ENCODE data around the gene PSMA4.
A peak's percentile ranks its signal among the peaks of the same experiment; 100 is the strongest.
"Not testable (repeated sequence)": the region's sequence is repeated elsewhere in the genome, so short reads cannot be mapped to it uniquely, and the experiment has no call there.

Gene PSMA4

DNA sequence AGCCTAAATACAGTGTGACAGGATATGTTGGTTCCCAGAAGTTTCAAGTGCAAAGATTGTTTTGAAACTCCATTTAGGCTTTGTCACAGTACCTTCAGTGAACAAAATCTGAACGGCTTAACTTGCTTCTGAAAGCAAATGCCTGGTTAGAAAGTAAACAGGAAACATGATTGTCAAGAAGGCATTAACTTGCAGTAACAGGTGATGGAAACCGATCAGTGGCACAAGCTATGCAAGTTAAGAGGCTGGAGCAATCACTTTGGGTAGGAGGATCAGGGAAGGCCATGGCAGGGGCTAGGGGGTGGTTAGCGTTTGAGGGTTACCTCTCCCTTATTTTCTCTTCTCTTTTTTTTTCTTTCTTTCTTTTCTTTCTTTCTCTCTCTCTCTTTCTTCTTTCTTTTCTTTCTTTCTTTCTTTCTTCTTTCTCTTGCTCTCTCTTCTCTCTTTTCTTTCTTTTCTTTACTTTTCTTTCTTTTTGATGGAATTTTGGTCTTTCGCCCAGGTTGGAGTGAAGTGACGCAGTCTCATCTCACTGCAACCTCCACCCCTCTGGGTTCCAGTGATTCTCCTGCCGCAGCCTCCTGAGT lies 30.4 kb upstream of the PSMA4 start:
- TF ChIP-seq, protein P1, sequence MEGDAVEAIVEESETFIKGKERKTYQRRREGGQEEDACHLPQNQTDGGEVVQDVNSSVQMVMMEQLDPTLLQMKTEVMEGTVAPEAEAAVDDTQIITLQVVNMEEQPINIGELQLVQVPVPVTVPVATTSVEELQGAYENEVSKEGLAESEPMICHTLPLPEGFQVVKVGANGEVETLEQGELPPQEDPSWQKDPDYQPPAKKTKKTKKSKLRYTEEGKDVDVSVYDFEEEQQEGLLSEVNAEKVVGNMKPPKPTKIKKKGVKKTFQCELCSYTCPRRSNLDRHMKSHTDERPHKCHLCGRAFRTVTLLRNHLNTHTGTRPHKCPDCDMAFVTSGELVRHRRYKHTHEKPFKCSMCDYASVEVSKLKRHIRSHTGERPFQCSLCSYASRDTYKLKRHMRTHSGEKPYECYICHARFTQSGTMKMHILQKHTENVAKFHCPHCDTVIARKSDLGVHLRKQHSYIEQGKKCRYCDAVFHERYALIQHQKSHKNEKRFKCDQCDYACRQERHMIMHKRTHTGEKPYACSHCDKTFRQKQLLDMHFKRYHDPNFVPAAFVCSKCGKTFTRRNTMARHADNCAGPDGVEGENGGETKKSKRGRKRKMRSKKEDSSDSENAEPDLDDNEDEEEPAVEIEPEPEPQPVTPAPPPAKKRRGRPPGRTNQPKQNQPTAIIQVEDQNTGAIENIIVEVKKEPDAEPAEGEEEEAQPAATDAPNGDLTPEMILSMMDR (conservative IDR thresholded peaks at IDR 0.05), result no peak
- no peak overlapping the region for H3K27ac ChIP-seq

DNA sequence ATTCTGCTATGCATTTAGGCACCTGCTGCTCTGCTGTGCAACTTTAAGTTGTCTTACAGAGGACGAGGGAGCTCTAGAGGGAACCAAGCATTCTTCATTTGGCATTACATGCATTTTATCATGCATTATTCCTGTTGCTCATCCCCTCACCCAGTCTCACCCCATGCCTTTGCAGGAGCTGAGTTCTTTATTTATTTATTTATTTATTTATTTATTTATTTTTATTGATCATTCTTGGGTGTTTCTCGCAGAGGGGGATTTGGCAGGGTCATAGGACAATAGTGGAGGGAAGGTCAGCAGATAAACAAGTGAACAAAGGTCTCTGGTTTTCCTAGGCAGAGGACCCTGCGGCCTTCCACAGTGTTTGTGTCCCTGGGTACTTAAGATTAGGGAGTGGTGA lies 20.2 kb upstream of the PSMA4 start:
- H3K27ac ChIP-seq, result not testable (repeated sequence)

DNA sequence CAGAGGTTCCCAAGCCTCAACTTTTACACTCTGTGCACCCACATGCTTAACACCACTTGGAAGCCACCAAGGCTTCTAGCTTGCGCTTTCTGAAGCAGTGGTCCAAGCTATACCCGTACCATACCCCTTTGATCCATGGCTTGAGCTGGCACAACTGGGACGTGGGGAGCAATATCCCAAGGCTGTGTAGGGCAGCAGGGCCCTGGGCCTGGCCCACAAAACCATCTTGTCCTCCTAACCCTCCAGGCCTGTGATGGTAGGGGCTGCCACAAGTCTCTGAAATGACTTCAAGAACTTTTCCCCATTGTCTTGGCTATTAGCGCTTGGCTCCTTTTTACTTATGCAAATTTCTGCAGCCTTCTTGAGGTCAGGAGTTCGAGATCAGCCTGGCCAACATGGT lies 16.0 kb upstream of the PSMA4 start:
- no peak overlapping the region for H3K27ac ChIP-seq
- TF ChIP-seq, protein P1 (conservative IDR thresholded peaks at IDR 0.05), result no peak

DNA sequence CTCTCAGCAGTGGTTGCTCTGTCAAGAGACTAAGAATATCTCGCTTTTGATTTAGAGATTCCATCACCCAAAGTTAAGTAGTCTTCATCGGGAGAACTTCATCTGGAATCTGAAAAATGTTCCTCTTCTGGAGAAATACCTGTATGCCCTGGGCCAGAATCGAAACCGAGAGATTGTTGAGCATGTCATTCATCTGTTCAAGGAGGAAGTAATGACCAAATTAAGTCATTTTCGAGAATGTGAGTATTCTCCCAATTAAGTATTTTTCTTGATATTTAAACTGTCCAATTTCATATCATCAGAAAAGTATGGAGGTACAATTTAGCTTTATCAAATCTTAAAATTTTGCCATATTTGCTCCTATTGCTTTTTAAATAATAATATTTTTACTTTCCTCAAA lies 12.9 kb upstream of the PSMA4 start:
- TF ChIP-seq, protein P1 (conservative IDR thresholded peaks at IDR 0.05), result no peak
- no peak overlapping the region for H3K27ac ChIP-seq

DNA sequence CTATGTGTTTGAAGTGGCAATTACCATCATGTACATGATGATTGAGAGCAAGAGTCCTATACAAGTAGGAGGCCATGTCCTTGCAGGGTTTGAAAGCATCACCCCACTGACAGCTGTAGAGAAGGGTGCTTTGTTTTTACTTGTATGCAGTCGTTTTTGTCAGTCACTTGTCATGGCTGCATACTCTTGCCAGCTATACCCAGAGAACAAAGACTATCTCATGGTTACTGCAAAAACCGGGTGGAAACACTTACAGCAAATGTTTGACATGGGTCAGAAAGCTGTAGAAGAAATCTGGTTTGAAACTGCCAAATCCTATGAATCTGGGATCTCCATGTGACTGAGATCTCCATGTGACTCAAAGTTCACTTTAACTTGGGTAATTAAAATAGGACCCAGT lies 6.9 kb upstream of the PSMA4 start:
- TF ChIP-seq, protein P1 (conservative IDR thresholded peaks at IDR 0.05), result no peak
- no peak overlapping the region for H3K27ac ChIP-seq

DNA sequence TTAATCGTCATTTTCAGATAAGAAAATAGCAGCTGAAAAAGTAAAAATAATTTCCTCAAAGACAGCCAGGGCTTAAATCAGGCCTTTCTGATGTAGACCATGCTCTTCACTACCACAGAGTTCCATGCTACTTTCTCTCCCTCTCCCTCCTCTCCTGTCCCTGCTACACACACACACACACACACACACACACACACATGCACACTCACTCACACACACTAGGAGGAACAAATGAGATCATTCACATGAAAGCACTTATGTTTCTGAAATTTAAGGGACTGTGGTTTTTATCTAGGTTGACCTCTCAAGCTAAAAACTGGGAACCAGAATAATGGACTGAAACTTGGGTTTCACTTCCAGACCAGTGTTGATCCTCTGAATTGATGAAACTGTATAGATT lies 4.1 kb upstream of the PSMA4 start:
- TF ChIP-seq, protein P1 (conservative IDR thresholded peaks at IDR 0.05), result no peak
- no peak overlapping the region for H3K27ac ChIP-seq

DNA sequence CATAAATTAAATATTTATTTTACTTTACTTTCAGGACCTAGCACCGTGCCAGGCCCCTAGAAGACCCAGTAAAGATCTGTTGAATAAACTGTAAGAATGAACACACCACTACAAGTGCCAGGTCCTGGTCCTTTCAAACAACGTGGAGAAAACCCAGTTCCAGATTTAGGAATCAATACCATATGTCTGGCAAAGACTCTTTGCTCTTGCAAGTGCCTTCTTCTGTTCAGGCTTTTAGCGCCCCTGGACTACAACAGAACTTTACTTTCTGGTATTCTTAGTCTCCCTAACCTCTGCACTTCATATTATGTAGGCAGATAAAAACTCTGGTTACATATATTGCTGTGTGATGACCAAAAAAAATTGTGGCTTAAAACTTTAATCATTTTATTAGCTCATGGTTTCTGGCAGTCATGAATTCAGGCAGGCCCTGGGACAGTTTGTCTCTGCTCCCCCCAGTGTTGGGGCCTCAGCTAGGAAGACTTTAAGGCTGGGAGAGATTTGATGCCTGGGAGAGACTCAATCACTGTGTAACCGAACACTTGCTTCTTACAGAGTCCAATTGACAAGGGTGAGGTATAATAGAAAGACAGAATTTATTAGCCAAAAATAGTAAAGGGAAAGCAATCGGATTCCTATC lies 2.9 kb upstream of the PSMA4 start:
- H3K27ac ChIP-seq, result no peak overlapping the region
- TF ChIP-seq, protein P1 (conservative IDR thresholded peaks at IDR 0.05), result no peak

DNA sequence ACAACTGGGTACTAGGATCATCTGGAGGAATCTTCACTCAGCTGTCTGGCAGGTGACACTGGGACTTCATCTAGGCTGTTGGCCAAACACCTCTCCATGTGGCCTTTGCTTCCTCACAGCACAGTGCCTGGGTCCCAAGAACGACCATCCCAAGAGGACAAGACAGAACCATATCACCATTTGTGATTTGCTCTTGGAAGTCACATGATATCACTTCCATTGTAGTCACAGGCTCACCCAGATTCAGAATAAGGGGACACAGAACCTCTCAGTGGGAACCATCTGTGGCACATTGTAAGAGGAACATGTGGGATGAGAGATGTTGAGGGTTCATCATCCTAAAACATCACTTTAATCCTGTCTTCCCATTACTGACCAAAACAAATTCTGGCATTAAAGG lies 1.9 kb upstream of the PSMA4 start:
- TF ChIP-seq, protein P1 (conservative IDR thresholded peaks at IDR 0.05), result no peak
- no peak overlapping the region for H3K27ac ChIP-seq

DNA sequence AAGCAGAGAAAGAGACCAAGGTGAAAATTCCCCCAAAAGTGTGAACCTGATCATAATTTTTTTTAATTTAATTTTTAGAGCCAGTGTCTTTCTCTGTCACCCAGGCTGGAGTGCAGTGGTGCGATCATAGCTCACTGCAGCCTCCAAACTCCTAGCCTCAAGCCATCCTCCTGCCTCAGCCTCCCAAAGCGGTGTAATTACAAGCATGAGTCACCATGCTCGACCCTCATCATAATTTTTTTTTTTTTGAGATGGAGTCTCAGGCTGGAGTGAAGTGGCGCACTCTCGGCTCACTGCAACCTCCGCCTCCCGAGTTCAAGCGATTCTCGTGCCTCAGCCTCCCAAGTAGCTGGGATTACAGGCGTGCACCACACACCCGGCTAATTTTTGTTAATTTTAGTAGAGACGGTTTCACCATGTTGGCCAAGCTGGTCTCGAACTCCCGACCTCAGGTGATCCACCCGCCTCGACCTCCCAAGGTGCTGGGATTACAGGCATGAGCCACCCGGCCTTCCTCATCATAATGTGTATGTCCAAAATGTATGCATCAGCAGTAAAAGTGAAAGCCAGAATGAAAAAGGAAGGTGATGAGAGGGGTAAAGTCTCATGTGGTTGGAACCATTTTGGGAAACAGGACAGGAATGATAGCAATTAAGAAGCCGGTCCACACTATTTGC lies 642 bp upstream of the PSMA4 start:
- peak overlapping the region; percentile 94 for H3K27ac ChIP-seq

Measured in VCaP (cell line).